Progenitor cell of endocrine pancreas (in vitro differentiated cells): Measurements from ENCODE around the gene CHTF18. TPM values are rescaled to one million over a fixed set of nuclear protein-coding genes. Genes with fewer than 3 reads are reported as not detected.
"Not testable (repeated sequence)": the region's sequence is repeated elsewhere in the genome, so short reads cannot be mapped to it uniquely, and the experiment has no call there.

Source experiments
- DNase-seq: peaks from one replicate; pipeline ENCODE4 v3.0.0; 2021; ENCODE audit warnings: low spot score; ENCODE audit not compliant: unreplicated experiment
- H3K27ac Mint-ChIP-seq: 2 replicates; pipeline ENCODE4 v1.8.0; 2021; ENCODE audit warnings: mild to moderate bottlenecking, moderate library complexity, mixed read lengths
- H3K27me3 Mint-ChIP-seq: 2 replicates; pipeline ENCODE4 v1.8.0; 2021; ENCODE audit warnings: mixed read lengths
- H3K36me3 Mint-ChIP-seq: 2 replicates; pipeline ENCODE4 v1.8.0; 2022; ENCODE audit warnings: mixed read lengths; ENCODE audit not compliant: insufficient read depth
- H3K4me1 Mint-ChIP-seq: 2 replicates; pipeline ENCODE4 v1.8.0; 2021; ENCODE audit warnings: low read depth, mixed read lengths
- H3K4me3 Mint-ChIP-seq: 2 replicates; pipeline ENCODE4 v1.8.0; 2021; ENCODE audit warnings: low read depth, mild to moderate bottlenecking, moderate library complexity, mixed read lengths
- H3K9me3 Mint-ChIP-seq: 2 replicates; pipeline ENCODE4 v1.8.0; 2021; ENCODE audit warnings: low read depth, mixed read lengths
- total RNA-seq: library from RNA; stranded (reverse); gene quantifications from 2 replicates; pipeline ENCODE4 v1.2.1, GENCODE V29; 2021
- TF ChIP-seq, protein P1 (sequence below): fragments of 200-600 bp; sonication (generic); IDR thresholded peaks from one replicate; pipeline ENCODE4 v1.5.0; 2021; ENCODE audit warnings: antibody characterized with exemption, mild to moderate bottlenecking; ENCODE audit not compliant: unreplicated experiment

The CHTF18 gene
- total RNA-seq, 1 donor from 2014 or later, result 99.3 TPM

GRCh38 chr16:832652-833336 lies 44.4 kb downstream of the CHTF18 start:
- no peak for DNase-seq
- Mint-ChIP-seq H3K4me1 (no peaks in the 10 kb centered on the region), H3K9me3 (peaks cover 5% of the 10 kb centered on the region), H3K27ac (no peak overlapping the region), H3K4me3 (no peak overlapping the region), H3K36me3 (no peaks in the 10 kb centered on the region), H3K27me3 (peaks cover 3% of the 10 kb centered on the region)
- TF ChIP-seq, protein P1, sequence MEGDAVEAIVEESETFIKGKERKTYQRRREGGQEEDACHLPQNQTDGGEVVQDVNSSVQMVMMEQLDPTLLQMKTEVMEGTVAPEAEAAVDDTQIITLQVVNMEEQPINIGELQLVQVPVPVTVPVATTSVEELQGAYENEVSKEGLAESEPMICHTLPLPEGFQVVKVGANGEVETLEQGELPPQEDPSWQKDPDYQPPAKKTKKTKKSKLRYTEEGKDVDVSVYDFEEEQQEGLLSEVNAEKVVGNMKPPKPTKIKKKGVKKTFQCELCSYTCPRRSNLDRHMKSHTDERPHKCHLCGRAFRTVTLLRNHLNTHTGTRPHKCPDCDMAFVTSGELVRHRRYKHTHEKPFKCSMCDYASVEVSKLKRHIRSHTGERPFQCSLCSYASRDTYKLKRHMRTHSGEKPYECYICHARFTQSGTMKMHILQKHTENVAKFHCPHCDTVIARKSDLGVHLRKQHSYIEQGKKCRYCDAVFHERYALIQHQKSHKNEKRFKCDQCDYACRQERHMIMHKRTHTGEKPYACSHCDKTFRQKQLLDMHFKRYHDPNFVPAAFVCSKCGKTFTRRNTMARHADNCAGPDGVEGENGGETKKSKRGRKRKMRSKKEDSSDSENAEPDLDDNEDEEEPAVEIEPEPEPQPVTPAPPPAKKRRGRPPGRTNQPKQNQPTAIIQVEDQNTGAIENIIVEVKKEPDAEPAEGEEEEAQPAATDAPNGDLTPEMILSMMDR, result no peak

DNA sequence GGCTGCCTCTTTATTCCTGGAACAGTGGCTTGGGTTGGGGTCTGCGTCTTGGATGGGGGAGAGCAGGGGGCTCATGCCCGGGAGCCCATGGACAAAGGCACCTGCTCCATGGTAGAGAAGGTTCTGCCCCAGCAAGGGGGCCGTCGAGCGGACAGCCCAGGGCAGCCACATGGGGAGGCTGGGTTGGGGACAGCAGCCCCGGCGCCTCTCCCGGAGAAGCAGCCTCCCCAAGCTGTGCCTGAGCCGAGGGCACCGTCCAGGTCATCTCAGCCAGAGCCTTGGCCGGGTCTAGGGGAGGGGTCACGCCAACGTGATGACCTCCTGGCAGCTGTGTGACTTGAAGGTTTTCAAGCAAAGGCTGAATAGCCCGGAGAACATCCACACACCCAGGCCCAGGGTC lies 45.0 kb downstream of the CHTF18 start:
- Mint-ChIP-seq H3K36me3 (peaks cover 1% of the 10 kb centered on the region), H3K4me1 (no peaks in the 10 kb centered on the region), H3K27me3 (peaks cover 3% of the 10 kb centered on the region), H3K4me3 (no peak overlapping the region), H3K27ac (no peak overlapping the region), H3K9me3 (peaks cover 8% of the 10 kb centered on the region)
- TF ChIP-seq, protein P1, result no peak
- DNase-seq, result no peak

- H3K4me1 Mint-ChIP-seq, result no peaks in the 10 kb centered on the region
- TF ChIP-seq, protein P1, result no peak
- no peak for DNase-seq
- peaks cover 3% of the 10 kb centered on the region for H3K27me3 Mint-ChIP-seq
- H3K36me3 Mint-ChIP-seq, result peaks cover 1% of the 10 kb centered on the region
- H3K9me3 Mint-ChIP-seq, result peaks cover 8% of the 10 kb centered on the region
- no peak overlapping the region for H3K4me3 Mint-ChIP-seq
- no peak overlapping the region for H3K27ac Mint-ChIP-seq
Observed at GRCh38 chr16:835373-835772, 47.0 kb downstream of the CHTF18 start.

DNA sequence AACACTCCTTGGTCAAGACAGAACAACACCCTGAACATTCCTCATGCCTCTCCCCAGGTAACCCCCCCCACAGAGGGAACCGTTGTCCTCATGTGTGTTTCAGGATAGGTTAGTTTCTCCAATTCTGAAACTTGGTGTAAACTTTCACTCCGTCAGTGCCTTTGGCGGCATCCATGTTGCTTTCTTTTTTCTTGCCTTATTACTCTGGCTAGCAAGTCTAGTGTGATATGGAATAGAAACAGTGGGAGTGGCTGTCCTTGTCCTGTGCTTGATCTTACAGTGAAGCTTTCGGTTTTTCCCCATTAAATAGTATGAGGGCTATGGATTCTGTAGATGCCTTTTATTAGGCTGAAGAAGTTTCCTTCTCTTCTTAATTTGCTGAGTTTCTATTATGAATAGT lies 47.8 kb downstream of the CHTF18 start:
- H3K4me3 Mint-ChIP-seq, result no peak overlapping the region
- no peak for DNase-seq

GRCh38 chr16:836822-837221 lies 48.4 kb downstream of the CHTF18 start:
- not testable (repeated sequence) for DNase-seq, H3K4me3 Mint-ChIP-seq, H3K4me1 Mint-ChIP-seq, H3K27ac Mint-ChIP-seq, H3K9me3 Mint-ChIP-seq, H3K27me3 Mint-ChIP-seq, H3K36me3 Mint-ChIP-seq

More for the DNA sequence above, 47.8 kb downstream of the CHTF18 start:
- Mint-ChIP-seq H3K4me1 (no peaks in the 10 kb centered on the region), H3K36me3 (peaks cover 1% of the 10 kb centered on the region), H3K27me3 (peaks cover 3% of the 10 kb centered on the region), H3K9me3 (peaks cover 8% of the 10 kb centered on the region), H3K27ac (no peak overlapping the region)
- TF ChIP-seq, protein P1, result no peak

- Mint-ChIP-seq H3K4me1 (no peaks in the 10 kb centered on the region), H3K27ac (no peak overlapping the region), H3K27me3 (peaks cover 3% of the 10 kb centered on the region), H3K9me3 (peaks cover 8% of the 10 kb centered on the region), H3K36me3 (peaks cover 1% of the 10 kb centered on the region), H3K4me3 (no peak overlapping the region)
- DNase-seq, result no peak
- TF ChIP-seq, protein P1, result no peak
Observed at GRCh38 chr16:838741-839140, 50.3 kb downstream of the CHTF18 start.
